DND-41 (cell line): ENCODE measurements around the gene NEUROD6.

Experiments used
- ATAC-seq: fragments of 200-7000 bp; cut with Tn5 transposase; 3 replicates; pipeline ENCODE4 v1.9.1; 2021; ENCODE audit warnings: low read depth; ENCODE audit not compliant: insufficient read depth
- DNase-seq: peaks from one replicate; pipeline ENCODE4 v3.0.0-alpha.2; 2020
- H2AFZ ChIP-seq: 2 replicates; pipeline ENCODE4 v1.6.0; 2012; ENCODE audit warnings: low read depth, low read length
- H3K27ac ChIP-seq: 2 replicates; pipeline ENCODE4 v1.5.1; 2012; ENCODE audit warnings: low read length, inconsistent platforms
- H3K27me3 ChIP-seq: fragments of 200-600 bp; sonication (generic); 2 replicates; pipeline ENCODE4 v1.6.0; 2012; ENCODE audit warnings: low read length, mild to moderate bottlenecking, inconsistent platforms; ENCODE audit not compliant: insufficient read depth, poor library complexity
- H3K36me3 ChIP-seq: 2 replicates; pipeline ENCODE4 v1.5.1; 2012; ENCODE audit warnings: low read length, inconsistent platforms; ENCODE audit not compliant: insufficient read depth
- H3K4me1 ChIP-seq: 2 replicates; pipeline ENCODE4 v1.5.1; 2012; ENCODE audit warnings: mild to moderate bottlenecking, low read length; ENCODE audit not compliant: insufficient read depth
- H3K4me2 ChIP-seq: 2 replicates; pipeline ENCODE4 v1.6.0; 2012; ENCODE audit warnings: mild to moderate bottlenecking, moderate library complexity, low read length, inconsistent platforms; ENCODE audit not compliant: insufficient read depth
- H3K4me3 ChIP-seq, 2 experiments: fragments of 200-600 bp in 1 of 2; shearing (Covaris generic) in 1 of 2; 2 replicates each; pipeline ENCODE4 v1.5.1; 2012 to 2016; ENCODE audit warnings: inconsistent platforms in 2 of 2, low read length in 2 of 2, mild to moderate bottlenecking in 2 of 2, low read depth in 1 of 2, moderate library complexity in 1 of 2
- H3K79me2 ChIP-seq: 2 replicates; pipeline ENCODE4 v1.6.0; 2012; ENCODE audit warnings: low read length, inconsistent platforms; ENCODE audit not compliant: insufficient read depth
- H3K9ac ChIP-seq: 2 replicates; pipeline ENCODE4 v1.6.0; 2012; ENCODE audit warnings: low read depth, mild to moderate bottlenecking, inconsistent platforms, low read length, moderate library complexity
- H3K9me3 ChIP-seq: 2 replicates; pipeline ENCODE4 v1.5.1; 2012; ENCODE audit warnings: low read length, moderate library complexity, mild to moderate bottlenecking, inconsistent platforms; ENCODE audit not compliant: insufficient read depth, severe bottlenecking
- H4K20me1 ChIP-seq: 2 replicates; pipeline ENCODE4 v1.6.0; 2012; ENCODE audit warnings: low read length; ENCODE audit not compliant: insufficient read depth
- CTCF ChIP-seq: IDR thresholded peaks from 2 replicates; pipeline ENCODE4 v1.5.1; 2012; ENCODE audit warnings: borderline replicate concordance, low read length, moderate library complexity, mild to moderate bottlenecking; ENCODE audit not compliant: poor library complexity, severe bottlenecking; ENCODE audit errors: extremely low read depth
- EZH2 ChIP-seq: IDR thresholded peaks from 3 replicates; pipeline ENCODE4 v1.6.1; 2012; ENCODE audit warnings: borderline replicate concordance, low read depth, mild to moderate bottlenecking, moderate library complexity, low read length, inconsistent platforms; ENCODE audit not compliant: severe bottlenecking

The NEUROD6 gene

GRCh38 chr7:31311552-31311951 lies 29.0 kb downstream of the NEUROD6 start:
- H3K9me3 ChIP-seq: no peaks in the 10 kb centered on the region
- TF ChIP-seq CTCF (no peak), EZH2 (no peak)
- H3K4me2 ChIP-seq: no peak overlapping the region
- no peaks in the 10 kb centered on the region for H4K20me1 ChIP-seq
- no peak overlapping the region for H3K4me3 ChIP-seq
- H3K9ac ChIP-seq: no peak overlapping the region
- ATAC-seq (no peak), DNase-seq (no peak)
- no peak overlapping the region for H3K27ac ChIP-seq
- H2AFZ ChIP-seq: no peak overlapping the region
- H3K79me2 ChIP-seq: no peaks in the 10 kb centered on the region
- no peaks in the 10 kb centered on the region for H3K36me3 ChIP-seq
- peaks cover 13% of the 10 kb centered on the region for H3K27me3 ChIP-seq
- no peaks in the 10 kb centered on the region for H3K4me1 ChIP-seq

- Histone ChIP-seq H3K27ac (no peak overlapping the region), H3K9ac (no peak overlapping the region), H2AFZ (no peak overlapping the region), H3K9me3 (no peaks in the 10 kb centered on the region), H3K36me3 (no peaks in the 10 kb centered on the region), H3K27me3 (peaks cover 13% of the 10 kb centered on the region), H3K4me3 (no peak overlapping the region), H3K4me2 (no peak overlapping the region), H3K79me2 (no peaks in the 10 kb centered on the region), H4K20me1 (no peaks in the 10 kb centered on the region), H3K4me1 (no peaks in the 10 kb centered on the region)
- ATAC-seq: no peak
- TF ChIP-seq EZH2 (no peak), CTCF (no peak)
- no peak for DNase-seq
Observed at GRCh38 chr7:31310321-31310935, 30.1 kb downstream of the NEUROD6 start.

GRCh38 chr7:31309407-31309806 lies 31.1 kb downstream of the NEUROD6 start:
- Histone ChIP-seq H4K20me1 (no peaks in the 10 kb centered on the region), H3K9me3 (no peaks in the 10 kb centered on the region), H3K79me2 (no peaks in the 10 kb centered on the region), H3K4me3 (no peak overlapping the region), H3K36me3 (no peaks in the 10 kb centered on the region), H3K4me1 (no peaks in the 10 kb centered on the region), H3K9ac (no peak overlapping the region), H3K27ac (no peak overlapping the region), H3K27me3 (peaks cover 13% of the 10 kb centered on the region), H3K4me2 (no peak overlapping the region), H2AFZ (no peak overlapping the region)
- no peak for TF ChIP-seq CTCF
- TF ChIP-seq EZH2: no peak
- DNase-seq: no peak
- no peak for ATAC-seq

GRCh38 chr7:31308652-31309051 lies 31.9 kb downstream of the NEUROD6 start:
- no peak for ATAC-seq
- Histone ChIP-seq H3K4me1 (no peaks in the 10 kb centered on the region), H3K36me3 (no peaks in the 10 kb centered on the region), H3K9me3 (no peaks in the 10 kb centered on the region), H3K4me2 (no peak overlapping the region), H3K27me3 (peaks cover 12% of the 10 kb centered on the region), H4K20me1 (no peaks in the 10 kb centered on the region), H3K27ac (no peak overlapping the region), H2AFZ (no peak overlapping the region), H3K79me2 (no peaks in the 10 kb centered on the region), H3K4me3 (no peak overlapping the region), H3K9ac (no peak overlapping the region)
- no peak for DNase-seq
- TF ChIP-seq CTCF (no peak), EZH2 (no peak)
